Hepatocyte (in vitro differentiated cells): ENCODE results near the gene SCYGR4. TPM values are rescaled to one million over a fixed set of nuclear protein-coding genes. Genes with fewer than 3 reads are reported as not detected.

Experiments used
- DNase-seq: peaks from one replicate; pipeline ENCODE4 v3.0.0-alpha.2; 2016; ENCODE audit warnings: low spot score
- H2AFZ ChIP-seq: fragments of 200-600 bp; sonication (generic); 2 replicates; pipeline ENCODE4 v1.6.0; 2016; ENCODE audit warnings: antibody characterized with exemption, mild to moderate bottlenecking
- H3K27ac ChIP-seq: fragments of 200-600 bp; sonication (generic); 2 replicates; pipeline ENCODE4 v1.5.1; 2016; ENCODE audit warnings: mild to moderate bottlenecking
- H3K27me3 ChIP-seq: fragments of 200-600 bp; sonication (generic); 2 replicates; pipeline ENCODE4 v1.6.1; 2016
- H3K36me3 ChIP-seq: fragments of 200-600 bp; sonication (generic); replicated peaks from 2 replicates; pipeline ENCODE4 v1.5.1; 2016; ENCODE audit warnings: low read depth; ENCODE audit not compliant: insufficient read depth
- H3K4me1 ChIP-seq: fragments of 200-600 bp; sonication (generic); 2 replicates; pipeline ENCODE4 v1.5.1; 2016; ENCODE audit warnings: mild to moderate bottlenecking, moderate library complexity; ENCODE audit not compliant: insufficient read depth
- H3K4me2 ChIP-seq: fragments of 200-600 bp; sonication (generic); 2 replicates; pipeline ENCODE4 v1.6.0; 2016
- H3K4me3 ChIP-seq: fragments of 200-600 bp; sonication (generic); 2 replicates; pipeline ENCODE4 v1.5.1; 2016; ENCODE audit warnings: mild to moderate bottlenecking
- H3K79me2 ChIP-seq: fragments of 200-600 bp; sonication (generic); 2 replicates; pipeline ENCODE4 v1.6.0; 2017; ENCODE audit warnings: mild to moderate bottlenecking
- H3K9me2 ChIP-seq: fragments of 200-600 bp; sonication (generic); replicated peaks from 2 replicates; pipeline ENCODE4 v1.6.0; 2017; ENCODE audit warnings: mild to moderate bottlenecking; ENCODE audit not compliant: insufficient read depth
- H3K9me3 ChIP-seq: fragments of 200-600 bp; sonication (generic); 2 replicates; pipeline ENCODE4 v1.5.1; 2016; ENCODE audit warnings: low read depth, mild to moderate bottlenecking
- H4K20me1 ChIP-seq: fragments of 200-600 bp; sonication (generic); 2 replicates; pipeline ENCODE4 v1.6.0; 2016; ENCODE audit warnings: mild to moderate bottlenecking; ENCODE audit not compliant: insufficient read depth, poor library complexity, severe bottlenecking
- EZH2 ChIP-seq: fragments of 200-600 bp; sonication (generic); IDR thresholded peaks from 2 replicates; pipeline ENCODE4 v1.6.1; 2016; ENCODE audit warnings: antibody characterized with exemption, mild to moderate bottlenecking, borderline replicate concordance
- EZH2phosphoT487 ChIP-seq: fragments of 200-600 bp; sonication (generic); IDR thresholded peaks from one replicate; pipeline ENCODE4 v1.6.1; 2018; ENCODE audit warnings: antibody characterized with exemption, mild to moderate bottlenecking, low read depth, moderate library complexity; ENCODE audit not compliant: unreplicated experiment, severe bottlenecking
- WGBS: methylation state at CpG from one replicate; pipeline ENCODE4 v1.1.6; 2016; ENCODE audit warnings: low lambda C conversion rate; ENCODE audit errors: missing lambda C conversion rate; 5-methylcytosine and 5-hydroxymethylcytosine counted together
- polyA plus RNA-seq: library from polyadenylated mRNA; unstranded; fragments of >200 nt; fragmentation: Nextera tagmentation; extraction: Ambion mirVana; gene quantifications from 2 replicates; pipeline ENCODE4 v1.2.1, GENCODE V29; 2016
- total RNA-seq: library from RNA; depleted of rRNA; stranded (reverse); fragments of >200 nt; gene quantifications from 2 replicates; pipeline ENCODE4 v1.2.3, GENCODE V29; 2014
- TF ChIP-seq, protein P1 (sequence below): fragments of 200-600 bp; sonication (generic); IDR thresholded peaks from 2 replicates; pipeline ENCODE4 v1.5.1; 2016; ENCODE audit warnings: antibody characterized with exemption, mild to moderate bottlenecking; ENCODE audit not compliant: poor library complexity

Gene SCYGR4
- total and polyA plus RNA-seq, 2 experiments from 2014 or later: not detected

GRCh38 chr2:227626580-227627151 lies 9.4 kb downstream of the SCYGR4 start:
- no peak for DNase-seq
- no peak overlapping the region for H3K4me2 ChIP-seq
- no peak overlapping the region for H2AFZ ChIP-seq
- no peaks in the 10 kb centered on the region for H3K79me2 ChIP-seq
- H3K4me3 ChIP-seq: no peak overlapping the region
- WGBS: 84% methylated on average over 10 of the region's 10 CpGs
- H3K9me3 ChIP-seq: no peaks in the 10 kb centered on the region
- TF ChIP-seq EZH2: no peak
- TF ChIP-seq EZH2phosphoT487: no peak
- TF ChIP-seq, protein P1, sequence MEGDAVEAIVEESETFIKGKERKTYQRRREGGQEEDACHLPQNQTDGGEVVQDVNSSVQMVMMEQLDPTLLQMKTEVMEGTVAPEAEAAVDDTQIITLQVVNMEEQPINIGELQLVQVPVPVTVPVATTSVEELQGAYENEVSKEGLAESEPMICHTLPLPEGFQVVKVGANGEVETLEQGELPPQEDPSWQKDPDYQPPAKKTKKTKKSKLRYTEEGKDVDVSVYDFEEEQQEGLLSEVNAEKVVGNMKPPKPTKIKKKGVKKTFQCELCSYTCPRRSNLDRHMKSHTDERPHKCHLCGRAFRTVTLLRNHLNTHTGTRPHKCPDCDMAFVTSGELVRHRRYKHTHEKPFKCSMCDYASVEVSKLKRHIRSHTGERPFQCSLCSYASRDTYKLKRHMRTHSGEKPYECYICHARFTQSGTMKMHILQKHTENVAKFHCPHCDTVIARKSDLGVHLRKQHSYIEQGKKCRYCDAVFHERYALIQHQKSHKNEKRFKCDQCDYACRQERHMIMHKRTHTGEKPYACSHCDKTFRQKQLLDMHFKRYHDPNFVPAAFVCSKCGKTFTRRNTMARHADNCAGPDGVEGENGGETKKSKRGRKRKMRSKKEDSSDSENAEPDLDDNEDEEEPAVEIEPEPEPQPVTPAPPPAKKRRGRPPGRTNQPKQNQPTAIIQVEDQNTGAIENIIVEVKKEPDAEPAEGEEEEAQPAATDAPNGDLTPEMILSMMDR: no peak
- H3K9me2 ChIP-seq: no peaks in the 10 kb centered on the region
- H3K36me3 ChIP-seq: no peaks in the 10 kb centered on the region
- H3K4me1 ChIP-seq: no peaks in the 10 kb centered on the region
- H3K27ac ChIP-seq: no peak overlapping the region
- H4K20me1 ChIP-seq: no peaks in the 10 kb centered on the region
- no peaks in the 10 kb centered on the region for H3K27me3 ChIP-seq

- Histone ChIP-seq H3K4me2 (no peak overlapping the region), H3K27me3 (no peaks in the 10 kb centered on the region), H3K27ac (no peak overlapping the region), H2AFZ (no peak overlapping the region), H3K79me2 (no peaks in the 10 kb centered on the region), H4K20me1 (no peaks in the 10 kb centered on the region), H3K4me3 (no peak overlapping the region), H3K4me1 (no peaks in the 10 kb centered on the region), H3K36me3 (no peaks in the 10 kb centered on the region), H3K9me2 (no peaks in the 10 kb centered on the region), H3K9me3 (no peaks in the 10 kb centered on the region)
- DNase-seq: no peak
- WGBS: 78% methylated on average over 3 of the region's 3 CpGs
- TF ChIP-seq, protein P1: no peak
- TF ChIP-seq EZH2 (no peak), EZH2phosphoT487 (no peak)
Measured at GRCh38 chr2:227627769-227628168, 10.5 kb downstream of the SCYGR4 start.

DNA sequence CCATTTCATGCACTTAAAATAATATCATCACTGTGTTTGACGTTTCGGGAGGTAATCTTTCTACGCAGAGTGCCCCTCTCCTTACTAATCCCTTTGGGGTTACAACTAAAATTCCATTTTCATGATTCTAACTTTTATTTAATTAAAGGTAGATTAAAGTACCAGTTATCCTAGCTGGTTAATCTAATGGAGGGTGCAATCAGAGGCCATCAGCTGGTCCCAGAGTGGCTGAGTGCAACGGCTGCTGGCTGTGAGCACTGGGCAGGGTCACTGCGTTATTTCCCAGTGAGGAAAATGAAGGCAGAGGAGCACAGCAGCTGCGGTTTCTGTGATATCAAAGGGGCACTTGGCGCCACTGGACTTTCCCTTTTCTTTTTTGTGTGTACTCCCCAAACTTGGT lies 12.1 kb downstream of the SCYGR4 start:
- no peaks in the 10 kb centered on the region for H3K27me3 ChIP-seq
- WGBS: 49% methylated on average over 7 of the region's 7 CpGs
- no peaks in the 10 kb centered on the region for H3K9me2 ChIP-seq
- no peak for DNase-seq
- H3K27ac ChIP-seq: no peak overlapping the region
- no peaks in the 10 kb centered on the region for H3K36me3 ChIP-seq
- H3K9me3 ChIP-seq: no peaks in the 10 kb centered on the region
- no peak overlapping the region for H2AFZ ChIP-seq
- no peaks in the 10 kb centered on the region for H3K4me1 ChIP-seq
- H4K20me1 ChIP-seq: no peaks in the 10 kb centered on the region
- no peaks in the 10 kb centered on the region for H3K79me2 ChIP-seq
- H3K4me2 ChIP-seq: no peak overlapping the region
- no peak overlapping the region for H3K4me3 ChIP-seq
- no peak for TF ChIP-seq EZH2phosphoT487
- TF ChIP-seq, protein P1: no peak
- TF ChIP-seq EZH2: no peak

- Histone ChIP-seq H2AFZ (no peak overlapping the region), H3K4me3 (no peak overlapping the region), H3K27ac (no peak overlapping the region), H3K79me2 (no peaks in the 10 kb centered on the region), H3K4me2 (no peak overlapping the region), H4K20me1 (no peaks in the 10 kb centered on the region), H3K36me3 (no peaks in the 10 kb centered on the region), H3K9me3 (no peaks in the 10 kb centered on the region), H3K4me1 (no peaks in the 10 kb centered on the region), H3K27me3 (no peaks in the 10 kb centered on the region), H3K9me2 (no peaks in the 10 kb centered on the region)
- DNase-seq: no peak
- 62% methylated on average over 3 of the region's 3 CpGs for WGBS
- TF ChIP-seq EZH2phosphoT487 (no peak), EZH2 (no peak)
- TF ChIP-seq, protein P1: no peak
Measured at GRCh38 chr2:227630322-227630721, 13.0 kb downstream of the SCYGR4 start.
